Measurements from ENCODE around the gene CCDC92B.
A peak's percentile ranks its signal among the peaks of the same experiment; 100 is the strongest.

The CCDC92B gene

GRCh38 chr17:2724784-2725164 is 24.7 kb downstream of the CCDC92B start:
- Histone ChIP-seq H3K9ac (no peak overlapping the region), H3K4me3 (0 out of 2 replicates have a peak overlapping the region, but pooled peaks have one; percentile 31)

GRCh38 chr17:2723997-2724783 is 25.3 kb downstream of the CCDC92B start:
- Histone ChIP-seq H3K4me2 (peak overlapping the region; percentile 64), H3K36me3 (no peaks in the 10 kb centered on the region), H3K4me3 (0 out of 2 replicates have a peak overlapping the region, but pooled peaks have one; percentile 31), H3K9me3 (no peaks in the 10 kb centered on the region), H3K4me1 (peaks cover 8% of the 10 kb centered on the region), H4K20me1 (peaks cover 10% of the 10 kb centered on the region), H3K9ac (no peak overlapping the region), H3K27me3 (peaks cover 57% of the 10 kb centered on the region), H3K27ac (no peak overlapping the region)
- no peak for TF ChIP-seq Cebpa-rat (IDR thresholded peaks at IDR 0.05)

More at GRCh38 chr17:2724784-2725164, 24.7 kb downstream of the CCDC92B start:
- Histone ChIP-seq H4K20me1 (peaks cover 10% of the 10 kb centered on the region), H3K4me1 (peaks cover 8% of the 10 kb centered on the region), H3K27ac (no peak overlapping the region), H3K4me2 (peak overlapping the region; percentile 64), H3K9me3 (no peaks in the 10 kb centered on the region), H3K27me3 (peaks cover 57% of the 10 kb centered on the region), H3K36me3 (no peaks in the 10 kb centered on the region)
- no peak for TF ChIP-seq Cebpa-rat (IDR thresholded peaks at IDR 0.05)

- Histone ChIP-seq H3K27me3 (peaks cover 57% of the 10 kb centered on the region), H4K20me1 (peaks cover 10% of the 10 kb centered on the region), H3K4me2 (no peak overlapping the region), H3K36me3 (no peaks in the 10 kb centered on the region), H3K27ac (no peak overlapping the region), H3K9ac (no peak overlapping the region), H3K4me3 (no peak overlapping the region), H3K9me3 (no peaks in the 10 kb centered on the region), H3K4me1 (peaks cover 3% of the 10 kb centered on the region)
- TF ChIP-seq Cebpa-rat (IDR thresholded peaks at IDR 0.05): no peak
Observed at GRCh38 chr17:2723505-2723996, 25.9 kb downstream of the CCDC92B start.

GRCh38 chr17:2722611-2723010 is 26.8 kb downstream of the CCDC92B start:
- H3K9ac ChIP-seq: no peak overlapping the region
- H3K27me3 ChIP-seq: peaks cover 57% of the 10 kb centered on the region
- H3K4me2 ChIP-seq: no peak overlapping the region
- H3K27ac ChIP-seq: no peak overlapping the region
- peaks cover 5% of the 10 kb centered on the region for H3K4me1 ChIP-seq
- no peak for TF ChIP-seq Cebpa-rat (IDR thresholded peaks at IDR 0.05)
- no peaks in the 10 kb centered on the region for H3K9me3 ChIP-seq
- H3K4me3 ChIP-seq: no peak overlapping the region
- H3K36me3 ChIP-seq: no peaks in the 10 kb centered on the region
- H4K20me1 ChIP-seq: peaks cover 10% of the 10 kb centered on the region

GRCh38 chr17:2721603-2722002 is 27.8 kb downstream of the CCDC92B start:
- H3K4me2 ChIP-seq: no peak overlapping the region

GRCh38 chr17:2719861-2720260 is 29.6 kb downstream of the CCDC92B start:
- Histone ChIP-seq H3K27me3 (peaks cover 33% of the 10 kb centered on the region), H3K9me3 (no peaks in the 10 kb centered on the region), H3K9ac (no peak overlapping the region), H4K20me1 (peaks cover 8% of the 10 kb centered on the region), H3K27ac (no peak overlapping the region), H3K4me2 (no peak overlapping the region), H3K36me3 (no peaks in the 10 kb centered on the region), H3K4me1 (peaks cover 20% of the 10 kb centered on the region), H3K4me3 (no peak overlapping the region)
- TF ChIP-seq Cebpa-rat (IDR thresholded peaks at IDR 0.05): no peak

More at GRCh38 chr17:2721603-2722002, 27.8 kb downstream of the CCDC92B start:
- peaks cover 50% of the 10 kb centered on the region for H3K27me3 ChIP-seq
- no peak overlapping the region for H3K27ac ChIP-seq
- peaks cover 10% of the 10 kb centered on the region for H4K20me1 ChIP-seq
- H3K36me3 ChIP-seq: no peaks in the 10 kb centered on the region
- H3K4me3 ChIP-seq: no peak overlapping the region
- H3K9ac ChIP-seq: no peak overlapping the region
- TF ChIP-seq Cebpa-rat (IDR thresholded peaks at IDR 0.05): no peak
- no peaks in the 10 kb centered on the region for H3K9me3 ChIP-seq
- peaks cover 15% of the 10 kb centered on the region for H3K4me1 ChIP-seq

GRCh38 chr17:2718150-2718938 is 31.1 kb downstream of the CCDC92B start:
- peaks cover 20% of the 10 kb centered on the region for H3K4me1 ChIP-seq
- no peaks in the 10 kb centered on the region; the same call in 1 of the 2 replicates for H4K20me1 ChIP-seq
- H3K4me3 ChIP-seq: no peak overlapping the region
- no peak overlapping the region for H3K9ac ChIP-seq
- peak overlapping the region; percentile 73; the same call in 1 of the 2 replicates for H3K4me2 ChIP-seq
- H3K36me3 ChIP-seq: no peaks in the 10 kb centered on the region
- no peak overlapping the region for H3K27ac ChIP-seq
- no peak for TF ChIP-seq Cebpa-rat (IDR thresholded peaks at IDR 0.05)
- H3K27me3 ChIP-seq: peaks cover 17% of the 10 kb centered on the region
- no peaks in the 10 kb centered on the region for H3K9me3 ChIP-seq

- Histone ChIP-seq H3K4me2 (peak overlapping the region; percentile 73), H3K9me3 (no peaks in the 10 kb centered on the region), H3K36me3 (no peaks in the 10 kb centered on the region), H4K20me1 (no peaks in the 10 kb centered on the region), H3K4me1 (peaks cover 34% of the 10 kb centered on the region), H3K4me3 (no peak overlapping the region), H3K27me3 (0 out of 2 replicates have a peak, but pooled peaks cover under 1% of the 10 kb centered on the region), H3K9ac (no peak overlapping the region), H3K27ac (peak overlapping the region; percentile 35; the same call in 1 of the 2 replicates)
- no peak for TF ChIP-seq Cebpa-rat (IDR thresholded peaks at IDR 0.05)
Observed at GRCh38 chr17:2716649-2717048, 32.8 kb downstream of the CCDC92B start.

GRCh38 chr17:2713881-2714280 is 35.6 kb downstream of the CCDC92B start:
- peaks cover 53% of the 10 kb centered on the region for H3K4me1 ChIP-seq
- H3K9ac ChIP-seq: no peak overlapping the region
- H3K4me2 ChIP-seq: no peak overlapping the region
- no peak overlapping the region for H3K4me3 ChIP-seq
- H3K27ac ChIP-seq: no peak overlapping the region
- peaks cover 25% of the 10 kb centered on the region for H4K20me1 ChIP-seq
- no peak for TF ChIP-seq Cebpa-rat (IDR thresholded peaks at IDR 0.05)
- no peaks in the 10 kb centered on the region for H3K27me3 ChIP-seq
- no peaks in the 10 kb centered on the region for H3K9me3 ChIP-seq
- no peaks in the 10 kb centered on the region for H3K36me3 ChIP-seq

Data from BLaER1 (cell line).